ENCODE measurements around the gene EMSY.

EMSY gene

GRCh38 chr11:76459846-76460245 lies 15.0 kb downstream of the EMSY start:
- DNase-seq = no peak

GRCh38 chr11:76462317-76462716 lies 17.5 kb downstream of the EMSY start:
- no peak for DNase-seq

GRCh38 chr11:76465701-76466100 lies 20.9 kb downstream of the EMSY start:
- DNase-seq = no peak

DNA sequence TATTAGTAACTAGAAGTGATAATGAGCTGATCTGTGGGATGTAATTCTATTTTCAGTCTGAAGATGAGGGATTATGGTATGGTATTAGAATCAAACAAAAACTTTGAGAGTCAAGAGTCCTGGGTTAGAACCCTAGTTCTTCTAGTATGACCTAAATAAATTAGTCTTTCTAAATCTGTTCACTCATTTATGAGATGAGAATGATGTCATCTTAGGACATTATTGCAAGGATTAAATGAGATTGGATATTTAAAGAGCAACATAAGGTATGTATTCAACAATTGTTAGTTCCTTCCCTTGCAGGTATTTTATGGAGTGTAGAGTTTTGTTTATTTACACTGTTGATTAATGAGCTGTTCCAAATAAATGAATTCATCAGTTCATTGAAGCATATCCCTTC lies 21.8 kb downstream of the EMSY start:
- no peak for DNase-seq

DNA sequence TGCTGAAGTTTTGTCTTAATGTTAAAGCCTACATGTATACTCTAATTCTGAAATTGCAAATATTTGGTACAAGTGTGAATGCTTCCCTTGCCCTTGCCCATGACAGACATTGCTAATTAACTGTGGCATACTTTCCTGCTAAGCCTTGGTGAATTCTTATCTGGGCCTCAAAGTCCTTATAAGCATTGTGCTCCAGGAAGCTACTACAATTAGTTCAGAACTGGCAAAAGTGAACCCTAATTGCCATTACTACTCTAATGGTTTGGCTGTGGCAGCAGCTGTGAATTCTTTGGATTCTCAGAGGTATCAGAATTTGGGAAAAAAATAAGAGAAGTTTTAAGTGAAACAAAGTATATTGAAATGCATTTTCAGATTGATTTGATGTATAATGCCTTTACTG lies 24.3 kb downstream of the EMSY start:
- DNase-seq = no peak

DNA sequence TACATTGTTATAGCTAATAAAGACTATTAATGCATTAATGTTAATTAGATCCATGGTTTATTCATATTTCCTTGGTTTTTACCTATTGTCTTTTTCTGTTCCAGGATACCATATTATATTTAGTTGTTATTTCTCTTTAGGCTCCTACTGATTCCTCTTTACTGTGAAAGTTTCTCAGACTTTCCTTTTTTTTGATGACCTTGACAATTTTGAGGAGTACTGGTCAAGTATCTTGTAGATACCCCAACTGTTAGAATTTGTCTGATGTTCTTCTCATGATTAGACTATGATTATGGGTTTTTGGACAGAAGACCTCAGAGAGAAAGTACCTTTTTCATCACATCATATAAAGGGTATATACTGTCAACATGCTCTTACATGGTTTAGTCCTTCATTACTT lies 26.6 kb downstream of the EMSY start:
- no peak for DNase-seq

- no peak for DNase-seq
Observed at GRCh38 chr11:76480241-76480640, 35.4 kb downstream of the EMSY start.

DNA sequence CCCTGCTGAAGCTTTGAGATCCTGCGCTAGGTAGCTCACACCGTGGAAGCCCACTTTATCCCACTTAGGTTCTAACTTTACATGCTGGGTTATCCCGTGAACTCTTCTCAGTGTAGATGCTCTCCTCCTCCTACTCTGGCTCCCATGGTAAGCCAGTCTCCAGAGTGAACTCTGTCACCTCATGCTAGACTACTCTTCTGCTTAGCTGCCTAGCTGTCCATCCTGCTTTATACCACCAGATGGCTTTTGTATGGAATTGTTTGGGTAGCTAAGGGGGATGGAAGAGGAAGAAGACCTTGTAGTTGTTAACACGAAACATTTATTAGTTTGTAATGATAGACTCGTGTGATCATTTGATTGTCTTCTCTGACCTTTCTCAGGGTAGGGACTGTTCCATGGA lies 46.8 kb downstream of the EMSY start:
- no peak for DNase-seq

- DNase-seq = no peak
Observed at GRCh38 chr11:76493040-76493439, 48.2 kb downstream of the EMSY start.

- DNase-seq = no peak
Observed at GRCh38 chr11:76493626-76494539, 49.1 kb downstream of the EMSY start.

GRCh38 chr11:76495019-76495418 lies 50.2 kb downstream of the EMSY start:
- no peak for DNase-seq

GRCh38 chr11:76496174-76496573 lies 51.4 kb downstream of the EMSY start:
- no peak for DNase-seq

DNA sequence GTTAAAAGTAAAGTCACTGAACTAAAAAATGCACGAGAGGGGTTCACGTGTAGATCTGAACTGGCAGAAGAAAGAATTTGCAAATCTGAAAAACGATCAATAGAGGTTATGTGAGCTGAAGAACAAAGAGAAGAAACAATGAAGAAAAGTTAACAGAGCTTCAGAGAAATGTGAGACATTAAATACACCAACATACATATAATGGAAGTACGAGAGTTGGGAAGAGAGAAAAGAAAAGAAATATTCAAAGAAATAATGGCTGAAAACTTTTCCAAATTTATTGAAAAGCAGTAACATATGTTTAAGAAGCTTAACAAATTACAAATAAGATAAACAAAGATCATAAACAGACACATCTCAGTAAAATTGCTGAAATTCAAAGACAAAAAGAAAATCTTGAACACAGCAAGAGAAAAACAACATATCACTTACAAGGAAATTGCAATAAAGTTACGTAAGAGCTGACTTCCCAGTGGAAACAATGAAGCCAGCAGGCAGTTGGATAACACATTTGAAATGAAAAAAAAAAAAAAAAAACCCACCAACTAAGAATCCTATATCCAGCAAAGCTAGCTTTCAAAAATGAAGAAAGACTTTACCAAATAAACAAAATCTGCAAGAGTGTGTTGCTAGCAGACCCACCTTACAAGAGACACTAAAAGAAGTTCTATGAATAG lies 56.8 kb downstream of the EMSY start:
- no peak for DNase-seq

- DNase-seq = no peak
Observed at GRCh38 chr11:76506833-76507232, 62.0 kb downstream of the EMSY start.

DNA sequence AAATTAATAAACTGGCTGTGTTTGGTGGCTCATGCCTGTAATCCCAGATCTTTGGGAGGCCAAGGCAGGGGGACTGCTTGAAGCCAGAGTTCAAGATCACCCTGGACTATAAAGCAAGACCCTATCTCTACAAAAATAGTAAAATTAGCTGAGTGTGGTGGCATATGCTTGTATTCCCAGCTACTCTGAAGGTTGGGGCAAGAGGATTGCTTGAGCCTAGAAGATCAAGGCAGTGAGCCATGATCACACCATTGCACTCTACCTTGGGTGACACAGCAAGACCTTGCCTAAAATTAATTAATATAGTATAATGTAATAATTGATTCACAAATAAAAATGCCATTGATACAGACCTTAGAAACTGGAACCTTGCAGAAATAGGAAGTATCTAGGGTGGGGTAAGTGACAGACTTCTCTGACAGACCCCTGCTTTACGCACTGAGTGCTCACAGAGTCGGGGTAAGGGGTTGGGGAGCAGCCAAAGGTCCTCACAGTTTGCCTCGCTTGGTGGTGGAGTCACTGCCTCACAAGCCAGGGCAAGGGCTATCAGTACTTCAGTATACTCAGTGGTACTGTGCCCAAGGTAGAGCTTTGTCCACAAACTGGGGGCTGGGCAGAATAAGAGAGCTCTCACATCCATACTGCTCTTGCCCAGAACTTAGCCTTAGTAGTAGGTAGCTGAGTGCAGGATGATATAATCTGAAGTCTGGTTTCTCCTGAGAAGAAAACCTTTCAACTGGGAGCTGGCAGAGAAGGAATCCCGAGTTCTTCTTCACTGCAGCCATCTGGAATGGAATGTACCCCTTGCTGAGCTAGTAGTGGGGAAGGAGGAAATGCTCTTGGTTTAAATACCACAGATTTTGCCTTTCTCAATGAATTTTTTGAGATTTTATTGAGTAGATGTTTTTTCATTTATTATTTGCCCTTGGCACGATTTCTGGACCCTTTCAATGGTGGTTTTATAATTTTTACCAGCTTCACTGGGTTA lies 65.5 kb downstream of the EMSY start:
- DNase-seq = peak; percentile 75

- DNase-seq = peak; percentile 43
Observed at GRCh38 chr11:76512851-76513653, 68.2 kb downstream of the EMSY start.

DNA sequence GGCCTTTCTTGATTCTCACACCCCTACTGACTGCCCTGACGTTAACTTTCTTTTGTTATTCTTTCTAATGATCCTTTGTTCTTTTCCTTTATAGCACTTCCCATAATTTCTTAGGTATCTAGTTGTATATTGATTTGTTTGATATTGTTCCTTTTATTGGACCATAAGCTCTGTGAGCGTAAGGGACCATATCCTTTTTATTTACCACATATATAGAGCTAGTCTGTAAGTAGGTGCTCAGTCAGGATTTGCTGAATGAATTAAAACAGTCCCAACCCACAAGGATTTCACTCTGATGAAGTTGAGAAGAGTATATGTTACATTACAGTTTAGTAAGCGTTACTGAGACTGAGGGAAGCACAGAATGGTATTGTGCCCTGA lies 68.8 kb downstream of the EMSY start:
- no peak for DNase-seq

GRCh38 chr11:76515494-76515893 lies 70.7 kb downstream of the EMSY start:
- DNase-seq = no peak

DNA sequence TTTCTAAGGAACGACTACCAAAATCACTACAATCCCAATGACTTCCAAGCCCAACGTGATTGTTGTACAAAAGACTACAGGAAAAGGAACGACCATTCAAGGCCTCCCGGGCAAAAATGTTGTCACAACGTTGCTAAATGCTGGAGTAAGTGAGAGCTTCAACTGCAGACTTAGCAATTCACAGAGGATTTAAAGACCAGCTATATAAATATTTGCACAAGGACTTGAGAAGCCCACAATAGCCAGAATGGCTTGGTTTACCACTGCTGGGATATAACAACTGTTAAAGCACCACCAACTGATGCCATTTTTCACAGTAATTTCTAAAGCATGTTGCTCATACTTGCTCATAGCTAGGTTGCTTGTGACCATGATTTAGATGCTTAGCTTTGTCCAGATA lies 78.3 kb downstream of the EMSY start:
- no peak for DNase-seq

- DNase-seq = no peak
Observed at GRCh38 chr11:76523786-76524436, 79.1 kb downstream of the EMSY start.

DNA sequence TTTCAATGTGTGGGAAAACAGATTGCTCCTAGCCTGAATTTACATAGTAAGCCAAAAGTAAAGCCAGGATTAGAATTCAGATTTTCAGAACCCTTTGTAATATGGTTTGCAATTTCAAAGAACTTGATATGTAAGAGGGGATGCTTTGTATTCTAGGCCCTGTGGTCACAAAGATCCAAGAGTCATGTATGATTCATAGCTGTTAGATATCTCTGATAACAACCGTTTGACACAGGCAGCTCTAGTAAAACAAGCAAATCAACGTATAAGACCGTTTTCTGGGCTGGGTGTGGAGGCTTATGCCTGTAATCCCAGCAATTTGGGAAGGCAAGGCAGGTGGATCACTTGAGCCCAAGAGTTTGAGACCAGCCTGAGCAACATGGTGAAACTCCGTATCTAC lies 79.6 kb downstream of the EMSY start:
- peak; percentile 7 for DNase-seq

DNA sequence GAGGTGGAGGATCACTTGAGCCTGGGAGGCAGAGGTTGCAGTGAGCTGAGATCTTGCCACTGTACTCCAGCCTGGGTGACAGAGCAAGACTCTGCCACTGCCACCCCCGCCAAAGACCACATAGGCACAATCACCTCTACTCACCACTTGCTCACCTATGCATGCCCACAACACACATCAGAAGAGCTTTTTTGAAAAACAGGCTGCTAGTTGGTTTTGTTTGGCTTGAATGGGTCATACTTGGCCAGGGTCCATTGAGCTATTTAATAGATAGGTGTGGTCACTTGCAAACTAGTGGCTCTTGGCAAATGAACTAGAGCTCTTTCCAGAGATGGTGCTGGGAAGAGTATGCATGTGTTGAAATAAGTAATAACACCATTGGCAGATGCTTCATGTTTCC lies 80.1 kb downstream of the EMSY start:
- DNase-seq = peak; percentile 7
